Body of pancreas (tissue), 4 donors: ENCODE data around the gene JAG2.

Experiments
- CTCF ChIP-seq, 7 experiments: fragments of 450-650 bp in 4 of 7; fragments of 200-600 bp in 3 of 7; sonication (generic) in 3 of 7; IDR thresholded peaks; one replicate each; pipeline ENCODE4 v1.5.1; 2016 to 2019; ENCODE audit warnings: antibody characterized with exemption in 7 of 7
- POLR2A ChIP-seq, 3 donors: fragments of 450-650 bp; IDR thresholded peaks; one replicate each; pipeline ENCODE4 v1.6.1; 2016; ENCODE audit warnings: antibody characterized with exemption in 3 of 3, mild to moderate bottlenecking in 2 of 3

DNA sequence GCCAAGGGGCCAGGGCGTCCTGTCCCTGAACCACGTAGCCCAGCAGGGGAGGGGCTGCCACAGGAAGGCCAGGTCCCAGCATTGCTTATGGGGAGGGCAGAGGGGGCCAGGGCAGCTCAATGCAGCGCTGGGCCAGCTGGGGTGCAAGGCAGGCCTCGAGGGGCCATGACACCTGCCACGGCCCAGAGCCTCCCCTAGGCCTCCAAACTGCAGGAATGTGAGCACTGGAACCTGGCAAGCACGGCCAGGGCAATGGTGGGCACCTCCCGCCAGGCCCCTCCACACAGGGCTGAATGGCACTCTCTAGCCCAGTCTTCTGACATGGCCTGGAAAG, 70.8 kb downstream of the JAG2 start:
- TF ChIP-seq CTCF (IDR thresholded peaks at IDR 0.05) (no peak), POLR2A (IDR thresholded peaks at IDR 0.05) (no peak)
